CD4-positive, alpha-beta T cell (primary cell): ENCODE data around the gene MYH15. TPM values are rescaled to one million over a fixed set of nuclear protein-coding genes. Genes with fewer than 3 reads are reported as not detected.

Source experiments
- ATAC-seq: fragments of 200-7000 bp; cut with Tn5 transposase; one replicate; pipeline ENCODE4 v1.10.0; 2022; ENCODE audit warnings: mild to moderate bottlenecking; ENCODE audit not compliant: poor library complexity
- CTCF ChIA-PET: fragments of 350-600 bp; sonication (Branson Sonifier 250); formaldehyde crosslinking; loops from one replicate; lab custom pipeline; 2021; ENCODE audit warnings: antibody characterized with exemption, inconsistent platforms; lab: Charles Lee
- POLR2A ChIA-PET: fragments of 350-600 bp; sonication (Branson Sonifier 250); formaldehyde crosslinking; loops from one replicate; lab custom pipeline; 2021; ENCODE audit warnings: antibody characterized with exemption, inconsistent platforms; lab: Charles Lee
- DNase-seq, 14 experiments: peaks; one replicate each; pipeline ENCODE4 v3.0.0-alpha.2; 2013 to 2020; ENCODE audit warnings: mixed read lengths in 2 of 14
- H3K27ac ChIP-seq, 2 donors: one replicate each; pipeline versions ENCODE4 v1.5.1 to v1.7.0; 2013; ENCODE audit warnings: low read length in 2 of 2, low read depth in 1 of 2, mild to moderate bottlenecking in 1 of 2
- H3K27me3 ChIP-seq, 2 experiments: 1 replicate in 1 of 2; 2 replicates in 1 of 2; pipeline versions ENCODE4 v1.6.1 to v1.7.0; 2013; ENCODE audit warnings: low read length in 2 of 2, control low read depth in 1 of 2, mild to moderate bottlenecking in 1 of 2, moderate library complexity in 1 of 2; ENCODE audit not compliant: insufficient read depth in 2 of 2, control insufficient read depth in 1 of 2
- H3K36me3 ChIP-seq: one replicate; pipeline ENCODE4 v1.6.1; 2013; ENCODE audit warnings: low read length, control low read depth; ENCODE audit not compliant: insufficient read depth
- H3K4me1 ChIP-seq: one replicate; pipeline ENCODE4 v1.6.1; 2013; ENCODE audit warnings: low read length, control low read depth; ENCODE audit not compliant: insufficient read depth
- H3K4me3 ChIP-seq: one replicate; pipeline ENCODE4 v1.5.1; 2013; ENCODE audit warnings: mild to moderate bottlenecking, low read length, moderate library complexity
- H3K9me3 ChIP-seq, 2 experiments: 1 replicate in 1 of 2; 2 replicates in 1 of 2; pipeline versions ENCODE4 v1.6.1 to v1.7.0; 2013; ENCODE audit warnings: low read length in 2 of 2, mild to moderate bottlenecking in 2 of 2, control low read depth in 1 of 2, moderate library complexity in 1 of 2; ENCODE audit not compliant: control insufficient read depth in 1 of 2, insufficient read depth in 1 of 2
- H3K27ac Mint-ChIP-seq: one replicate; pipeline ENCODE4 v1.8.0; 2020; ENCODE audit warnings: mixed read lengths
- H3K27me3 Mint-ChIP-seq: one replicate; pipeline ENCODE4 v1.8.0; 2021; ENCODE audit warnings: mixed read lengths
- H3K36me3 Mint-ChIP-seq: one replicate; pipeline ENCODE4 v1.8.0; 2021; ENCODE audit warnings: low read depth, mixed read lengths
- H3K4me1 Mint-ChIP-seq: one replicate; pipeline ENCODE4 v1.8.0; 2021; ENCODE audit warnings: low read depth, mixed read lengths
- H3K4me3 Mint-ChIP-seq: one replicate; pipeline ENCODE4 v1.8.0; 2020; ENCODE audit warnings: mild to moderate bottlenecking, mixed read lengths
- H3K9me3 Mint-ChIP-seq: one replicate; pipeline ENCODE4 v1.8.0; 2020; ENCODE audit warnings: mixed read lengths
- intact Hi-C, 2 experiments: fragments of 100-400 bp; cut with DNase I in 1 of 2; cut with micrococcal nuclease in 1 of 2; formaldehyde crosslinking; loops; one replicate each; pipeline versions ENCODE4 v1.15.1 to v1.9.0; 2023 to 2025; cut with DNase I, micrococcal nuclease
- total RNA-seq, 174 experiments: library from RNA in 2 of 174; stranded (reverse) in 2 of 174; gene quantifications; one replicate each; pipeline ENCODE4 v1.2.3 and lab custom pipeline; 2021 to 2026
- TF ChIP-seq, protein P1 (sequence below): fragments of 200-600 bp; IDR thresholded peaks from one replicate; pipeline ENCODE4 v1.8.0; 2022; ENCODE audit warnings: antibody characterized with exemption, mild to moderate bottlenecking

MYH15 gene
- total RNA-seq, 2 experiments from 2014 or later, result 0.05 to 0.08 TPM

DNA sequence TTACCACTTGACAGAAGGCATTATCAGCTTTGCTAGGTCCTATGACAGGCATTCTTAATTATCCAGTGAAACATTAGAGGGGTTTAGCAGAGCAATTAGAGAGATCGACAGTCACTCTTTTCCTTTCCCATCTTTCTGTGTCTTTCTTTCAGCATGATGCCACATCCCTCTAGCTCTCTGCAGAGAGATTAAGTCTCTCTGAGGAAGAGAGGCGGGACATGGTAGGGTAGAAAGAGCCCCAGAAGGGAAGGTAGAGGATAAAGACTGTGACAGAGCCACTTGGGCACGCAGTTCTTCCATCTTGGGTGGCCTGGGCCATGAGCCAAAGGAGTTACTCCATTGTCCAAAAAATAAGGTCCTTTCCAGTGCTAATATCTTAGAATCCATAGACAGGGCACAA lies 158.2 kb downstream of the MYH15 start:
- POLR2A ChIA-PET, result no interaction called here
- TF ChIP-seq, protein P1, sequence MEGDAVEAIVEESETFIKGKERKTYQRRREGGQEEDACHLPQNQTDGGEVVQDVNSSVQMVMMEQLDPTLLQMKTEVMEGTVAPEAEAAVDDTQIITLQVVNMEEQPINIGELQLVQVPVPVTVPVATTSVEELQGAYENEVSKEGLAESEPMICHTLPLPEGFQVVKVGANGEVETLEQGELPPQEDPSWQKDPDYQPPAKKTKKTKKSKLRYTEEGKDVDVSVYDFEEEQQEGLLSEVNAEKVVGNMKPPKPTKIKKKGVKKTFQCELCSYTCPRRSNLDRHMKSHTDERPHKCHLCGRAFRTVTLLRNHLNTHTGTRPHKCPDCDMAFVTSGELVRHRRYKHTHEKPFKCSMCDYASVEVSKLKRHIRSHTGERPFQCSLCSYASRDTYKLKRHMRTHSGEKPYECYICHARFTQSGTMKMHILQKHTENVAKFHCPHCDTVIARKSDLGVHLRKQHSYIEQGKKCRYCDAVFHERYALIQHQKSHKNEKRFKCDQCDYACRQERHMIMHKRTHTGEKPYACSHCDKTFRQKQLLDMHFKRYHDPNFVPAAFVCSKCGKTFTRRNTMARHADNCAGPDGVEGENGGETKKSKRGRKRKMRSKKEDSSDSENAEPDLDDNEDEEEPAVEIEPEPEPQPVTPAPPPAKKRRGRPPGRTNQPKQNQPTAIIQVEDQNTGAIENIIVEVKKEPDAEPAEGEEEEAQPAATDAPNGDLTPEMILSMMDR, result no peak
- H3K4me1 Mint-ChIP-seq, result no peaks in the 10 kb centered on the region
- H3K27me3 ChIP-seq, result no peaks in the 10 kb centered on the region
- H3K4me3 Mint-ChIP-seq, result no peak overlapping the region
- H3K27me3 Mint-ChIP-seq, result peaks cover 10% of the 10 kb centered on the region
- H3K27ac ChIP-seq, result no peak overlapping the region
- no peaks in the 10 kb centered on the region for H3K36me3 ChIP-seq
- no peak overlapping the region for H3K4me3 ChIP-seq
- no peak overlapping the region for H3K27ac Mint-ChIP-seq
- no peaks in the 10 kb centered on the region for H3K36me3 Mint-ChIP-seq
- intact Hi-C loops, result no loop called here
- CTCF ChIA-PET, result no interaction called here
- no peaks in the 10 kb centered on the region for H3K4me1 ChIP-seq
- ATAC-seq (no peak), DNase-seq (no peak)
- no peaks in the 10 kb centered on the region for H3K9me3 Mint-ChIP-seq
- no peaks in the 10 kb centered on the region for H3K9me3 ChIP-seq

DNA sequence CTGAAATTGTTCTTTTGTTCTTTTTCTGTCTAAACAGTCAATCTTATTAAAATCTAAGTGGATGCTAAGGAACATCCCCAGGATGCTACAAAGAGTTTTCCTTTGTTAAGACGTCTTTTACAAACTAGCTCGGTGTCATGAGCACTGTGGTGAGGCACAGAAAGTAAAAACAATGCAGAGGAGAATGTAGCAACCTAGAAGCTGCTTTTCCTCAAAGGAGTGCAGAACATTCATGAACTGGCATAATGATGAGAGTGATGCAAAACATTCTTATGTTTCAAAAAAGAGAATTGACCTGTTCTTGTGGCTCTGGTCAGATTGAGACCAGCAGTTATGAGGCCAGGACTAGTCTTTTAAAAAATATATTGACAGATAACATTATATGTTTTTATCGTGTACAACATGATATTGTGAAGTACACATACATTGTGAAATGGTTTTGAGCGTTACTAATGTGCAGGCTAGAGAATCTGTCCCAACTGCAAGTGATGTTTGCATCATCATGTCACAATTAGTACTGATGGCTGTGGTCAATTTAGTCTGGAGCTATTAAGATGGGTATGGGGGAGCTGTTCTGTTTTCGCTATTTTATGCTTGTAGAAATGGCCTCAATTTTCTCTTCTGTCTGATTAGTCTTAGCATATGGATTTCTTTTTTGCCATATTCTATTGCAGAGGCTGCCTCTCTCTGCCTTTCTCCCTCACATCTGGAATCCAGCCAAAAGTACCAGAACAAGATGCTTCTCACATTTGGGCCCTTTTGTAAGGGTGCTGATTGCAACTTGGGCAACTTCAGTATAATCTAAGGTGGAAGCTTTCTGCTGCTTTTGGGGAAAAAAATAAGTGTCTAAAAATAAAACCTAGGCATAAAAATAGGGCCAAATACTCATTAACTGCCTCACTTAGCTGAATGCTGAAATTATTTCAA lies 163.8 kb downstream of the MYH15 start:
- no peak for ATAC-seq

DNA sequence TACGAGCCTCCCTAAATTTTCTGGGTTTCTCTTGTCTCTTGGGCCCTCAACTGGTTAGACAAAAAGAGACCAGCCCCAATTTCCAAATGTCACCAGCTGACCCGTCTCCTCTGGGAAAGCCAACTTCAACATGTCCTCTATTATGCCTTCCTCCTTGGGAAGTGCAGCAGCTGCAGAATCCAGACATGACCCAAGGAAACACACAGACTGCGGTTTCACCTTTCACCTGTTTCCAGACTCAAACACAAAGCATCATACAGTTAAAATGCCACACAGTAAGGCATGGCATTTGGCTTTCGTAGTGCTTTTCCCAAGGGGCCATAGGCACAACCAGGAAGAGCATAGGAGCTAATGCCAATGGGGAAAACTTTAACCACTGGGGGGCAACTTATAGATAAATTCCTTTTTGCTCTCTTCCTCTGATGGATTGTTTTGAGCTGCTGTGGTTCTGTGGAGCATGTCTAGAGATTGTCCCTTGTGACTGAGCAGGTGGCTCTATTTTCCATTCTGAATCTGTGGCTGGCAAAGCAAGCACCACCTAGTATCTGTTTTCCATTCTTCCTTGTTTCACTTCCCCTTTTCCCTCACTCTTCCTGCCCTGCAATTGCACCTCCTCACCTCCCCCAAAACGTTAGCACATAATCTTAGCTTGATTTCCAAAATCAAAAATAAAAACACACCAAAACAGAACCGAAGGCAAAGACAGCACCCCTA lies 164.7 kb downstream of the MYH15 start:
- no peaks in the 10 kb centered on the region for H3K4me1 Mint-ChIP-seq
- H3K36me3 Mint-ChIP-seq, result no peaks in the 10 kb centered on the region
- no peaks in the 10 kb centered on the region for H3K9me3 Mint-ChIP-seq
- no peaks in the 10 kb centered on the region for H3K36me3 ChIP-seq
- ATAC-seq (no peak), DNase-seq (no peak)
- H3K27me3 ChIP-seq, result no peaks in the 10 kb centered on the region
- no peak overlapping the region for H3K4me3 Mint-ChIP-seq
- H3K27ac ChIP-seq, result no peak overlapping the region
- TF ChIP-seq, protein P1, result no peak
- intact Hi-C loops, result no loop called here
- ChIA-PET CTCF (no interaction called here), POLR2A (no interaction called here)
- no peaks in the 10 kb centered on the region for H3K9me3 ChIP-seq
- H3K27me3 Mint-ChIP-seq, result peaks cover 10% of the 10 kb centered on the region
- H3K4me1 ChIP-seq, result no peaks in the 10 kb centered on the region
- H3K27ac Mint-ChIP-seq, result no peak overlapping the region
- no peak overlapping the region for H3K4me3 ChIP-seq

More for the DNA sequence above, 163.8 kb downstream of the MYH15 start:
- Histone ChIP-seq H3K27ac (no peak overlapping the region), H3K36me3 (no peaks in the 10 kb centered on the region), H3K27me3 (no peaks in the 10 kb centered on the region), H3K4me3 (no peak overlapping the region), H3K9me3 (no peaks in the 10 kb centered on the region), H3K4me1 (no peaks in the 10 kb centered on the region)
- POLR2A ChIA-PET, result no interaction called here
- H3K27me3 Mint-ChIP-seq, result peaks cover 10% of the 10 kb centered on the region
- H3K4me1 Mint-ChIP-seq, result no peaks in the 10 kb centered on the region
- TF ChIP-seq, protein P1, result no peak
- CTCF ChIA-PET, result no interaction called here
- no peaks in the 10 kb centered on the region for H3K36me3 Mint-ChIP-seq
- DNase-seq, result no peak
- intact Hi-C loops, result no loop called here
- no peaks in the 10 kb centered on the region for H3K9me3 Mint-ChIP-seq
- no peak overlapping the region for H3K27ac Mint-ChIP-seq
- H3K4me3 Mint-ChIP-seq, result no peak overlapping the region
